ENCODE data around the gene MESP2.

MESP2 gene

GRCh38 chr15:89776274-89777072, at the start of gene MESP2:
Gene MESP2 (plus strand): TSS chr15:89776332. CDS start chr15:89776358, 26 bp downstream.
- DNase-seq (ENCODE audit: low read depth) = peak; percentile 24

GRCh38 chr15:89728254-89728653, 47.9 kb upstream of the MESP2 start:
- DNase-seq (ENCODE audit: low read depth) = no peak

GRCh38 chr15:89731275-89731674, 44.9 kb upstream of the MESP2 start:
- no peak for DNase-seq (ENCODE audit: low read depth)

- no peak for DNase-seq (ENCODE audit: low read depth)
Measured at GRCh38 chr15:89732451-89733172, 43.5 kb upstream of the MESP2 start.

GRCh38 chr15:89735773-89736172, 40.4 kb upstream of the MESP2 start:
- DNase-seq (ENCODE audit: low read depth) = no peak

GRCh38 chr15:89740137-89740536, 36.0 kb upstream of the MESP2 start:
- peak; percentile 45 for DNase-seq (ENCODE audit: low read depth)

GRCh38 chr15:89743011-89743410, 33.1 kb upstream of the MESP2 start:
- no peak for DNase-seq (ENCODE audit: low read depth)

GRCh38 chr15:89743594-89743993, 32.5 kb upstream of the MESP2 start:
- DNase-seq (ENCODE audit: low read depth) = no peak

GRCh38 chr15:89745131-89745530, 31.0 kb upstream of the MESP2 start:
- DNase-seq (ENCODE audit: low read depth) = no peak

- no peak for DNase-seq (ENCODE audit: low read depth)
Measured at GRCh38 chr15:89745768-89746167, 30.4 kb upstream of the MESP2 start.

- DNase-seq (ENCODE audit: low read depth) = no peak
Measured at GRCh38 chr15:89746386-89746780, 29.7 kb upstream of the MESP2 start.

- DNase-seq (ENCODE audit: low read depth) = no peak
Measured at GRCh38 chr15:89747708-89748682, 28.1 kb upstream of the MESP2 start.

GRCh38 chr15:89749054-89749453, 27.1 kb upstream of the MESP2 start:
- DNase-seq (ENCODE audit: low read depth) = no peak

- DNase-seq (ENCODE audit: low read depth) = no peak
Measured at GRCh38 chr15:89749526-89749925, 26.6 kb upstream of the MESP2 start.

GRCh38 chr15:89749951-89750559, 26.1 kb upstream of the MESP2 start:
- DNase-seq (ENCODE audit: low read depth) = no peak

- DNase-seq (ENCODE audit: low read depth) = peak; percentile 80
Measured at GRCh38 chr15:89750560-89751542, 25.3 kb upstream of the MESP2 start, which contains the start of gene MESP1. Gene MESP1 (minus strand): TSS chr15:89751249. CDS start chr15:89751231, 18 bp downstream.

- no peak for DNase-seq (ENCODE audit: low read depth)
Measured at GRCh38 chr15:89751748-89752147, 24.4 kb upstream of the MESP2 start.

GRCh38 chr15:89753855-89754254, 22.3 kb upstream of the MESP2 start:
- no peak for DNase-seq (ENCODE audit: low read depth)

GRCh38 chr15:89754361-89755154, 21.6 kb upstream of the MESP2 start:
- DNase-seq (ENCODE audit: low read depth) = no peak

- no peak for DNase-seq (ENCODE audit: low read depth)
Measured at GRCh38 chr15:89755701-89756100, 20.4 kb upstream of the MESP2 start.

Measured in activated gamma-delta T cell treated with anti-CD3 and anti-CD28 coated beads, Interleukin-2, amount 50 U/mL, for 16 hours (primary cell).